Activated CD8-positive, alpha-beta memory T cell treated with anti-CD3 and anti-CD28 coated beads for 4 hours (primary cell): ENCODE data around the gene AAK1.
"Not testable (repeated sequence)": the region's sequence is repeated elsewhere in the genome, so short reads cannot be mapped to it uniquely, and the experiment has no call there.

Source experiments
- DNase-seq, 2 donors: peaks; one replicate each; pipeline ENCODE4 v3.0.0-alpha.2; 2020; ENCODE audit warnings: low read depth in 2 of 2

Gene AAK1

DNA sequence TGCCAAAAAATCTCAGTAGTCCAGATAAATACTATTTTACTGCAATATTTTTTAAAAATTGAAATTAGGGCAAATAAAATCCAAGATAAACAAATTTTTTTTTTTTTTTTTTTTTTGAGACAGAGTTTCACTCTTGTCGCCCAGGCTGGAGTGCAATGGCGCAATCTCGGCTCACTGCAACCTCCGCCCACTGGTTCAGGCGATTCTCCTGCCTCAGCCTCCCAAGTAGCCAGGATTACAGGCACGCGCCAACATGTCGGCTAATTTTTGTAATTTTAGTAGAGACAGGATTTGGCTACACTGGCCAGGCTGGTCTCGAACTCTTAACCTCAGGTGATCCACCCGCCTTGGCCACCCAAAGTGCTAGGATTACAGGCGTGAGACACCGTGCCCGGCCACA is 68.2 kb downstream of the AAK1 start:
- not testable (repeated sequence) for DNase-seq

DNA sequence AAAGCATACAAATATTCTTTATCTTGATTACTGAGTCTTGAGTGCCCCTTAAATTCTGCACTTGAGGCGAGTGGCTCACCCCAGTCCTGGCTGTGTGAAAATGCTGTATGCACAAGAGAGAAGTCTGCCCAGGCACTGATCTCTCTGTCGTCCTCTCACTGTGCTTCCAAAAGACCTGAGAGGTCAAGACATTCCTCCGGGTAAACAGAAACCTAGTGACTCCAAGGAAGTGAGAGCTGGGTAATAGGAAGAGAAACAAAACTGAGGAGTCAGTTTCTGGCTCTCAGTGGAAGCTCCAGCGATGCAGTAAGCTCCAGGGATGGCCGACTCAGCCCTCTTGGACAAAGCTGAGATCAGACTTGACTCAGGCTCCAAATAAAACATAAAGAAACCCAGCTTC is 70.9 kb downstream of the AAK1 start:
- no peak for DNase-seq

DNA sequence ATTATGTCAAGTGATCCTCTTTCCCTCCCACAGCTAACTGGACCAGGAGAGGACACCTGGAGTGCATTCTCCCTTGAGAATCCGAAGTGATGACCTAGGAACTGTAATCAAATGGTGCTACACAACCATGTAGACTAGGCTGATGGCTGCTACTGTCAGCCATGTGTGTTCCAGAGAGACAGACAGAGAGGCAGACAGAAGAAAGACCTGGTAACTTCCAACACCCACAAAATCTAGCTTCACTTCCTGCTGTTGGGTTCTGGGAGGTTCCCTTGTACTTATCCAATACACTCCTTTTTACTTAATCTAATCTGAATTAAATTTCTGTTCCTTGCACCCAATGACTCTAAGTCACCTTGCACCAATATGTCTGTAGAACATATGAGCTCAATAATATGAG is 72.3 kb downstream of the AAK1 start:
- no peak for DNase-seq

GRCh38 chr2:69570474-69570873 is 73.1 kb downstream of the AAK1 start:
- no peak for DNase-seq

DNA sequence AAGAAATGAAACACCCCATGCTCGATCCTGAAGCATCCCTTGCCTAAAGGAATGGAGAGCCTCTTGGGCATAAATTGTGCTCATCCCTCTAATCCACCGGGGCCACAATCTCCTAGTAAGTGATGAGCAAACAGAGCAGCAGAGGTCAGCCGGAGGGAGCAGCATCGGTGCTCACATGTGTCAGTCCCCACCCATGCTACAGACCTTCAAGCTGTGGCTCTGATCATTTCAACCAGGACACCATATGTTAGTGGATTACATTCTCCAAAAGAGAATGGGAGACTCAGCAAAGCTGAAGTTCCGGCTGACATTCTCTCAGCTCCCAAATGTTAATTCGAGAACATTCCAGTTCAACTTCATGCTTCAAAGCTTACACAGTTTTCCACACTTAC is 75.6 kb downstream of the AAK1 start:
- no peak for DNase-seq

GRCh38 chr2:69567157-69567908 is 76.2 kb downstream of the AAK1 start:
- DNase-seq, result no peak

DNA sequence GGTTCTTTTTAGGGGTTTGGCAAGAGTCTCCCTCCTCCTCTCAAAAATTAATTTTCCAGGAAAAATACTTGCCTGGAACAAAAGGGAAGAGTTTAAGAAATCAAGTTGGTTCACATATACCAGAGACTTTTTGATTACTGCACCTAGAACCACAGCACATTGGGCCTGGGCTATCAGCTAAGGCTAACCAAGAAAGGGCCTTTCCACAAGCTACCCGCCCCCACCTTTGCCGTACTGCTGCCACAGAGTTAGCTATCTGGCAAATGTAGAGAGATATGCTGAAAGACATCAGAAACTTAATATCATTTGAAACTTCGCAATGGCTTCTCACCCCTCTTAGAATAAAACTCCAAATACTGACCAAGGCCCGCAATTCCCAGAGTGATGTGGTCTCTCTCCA is 76.9 kb downstream of the AAK1 start:
- DNase-seq, result no peak

GRCh38 chr2:69565431-69565839 is 78.1 kb downstream of the AAK1 start:
- DNase-seq, result peak; percentile 42 to 47

DNA sequence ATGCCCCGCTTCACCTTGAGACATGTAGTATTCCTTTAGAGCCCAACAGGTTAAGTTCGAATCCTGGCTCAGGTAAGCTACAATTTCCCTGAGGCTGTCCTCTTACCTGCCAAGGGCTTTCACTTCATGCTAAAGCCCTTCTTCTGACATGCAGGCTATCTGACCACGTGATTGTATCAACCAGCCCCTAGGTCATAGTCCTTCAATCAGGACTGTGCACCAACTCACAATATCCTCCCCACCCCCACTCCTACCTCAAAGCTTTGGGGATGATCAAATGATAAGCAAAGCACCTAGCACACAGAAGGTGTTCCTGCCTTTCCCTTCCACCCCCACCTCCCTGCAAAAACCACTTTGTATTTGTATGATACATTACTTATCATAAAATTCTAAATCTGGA is 78.9 kb downstream of the AAK1 start:
- DNase-seq, result no peak

GRCh38 chr2:69563021-69563420 is 80.5 kb downstream of the AAK1 start:
- DNase-seq, result no peak

GRCh38 chr2:69561101-69561500 is 82.4 kb downstream of the AAK1 start:
- DNase-seq, result no peak

- no peak for DNase-seq
Observed at GRCh38 chr2:69560147-69560482, 83.4 kb downstream of the AAK1 start.

GRCh38 chr2:69559442-69560146 is 83.9 kb downstream of the AAK1 start:
- DNase-seq, result no peak

GRCh38 chr2:69556008-69556407 is 87.5 kb downstream of the AAK1 start:
- no peak for DNase-seq

- DNase-seq, result no peak
Observed at GRCh38 chr2:69554981-69555380, 88.6 kb downstream of the AAK1 start.

DNA sequence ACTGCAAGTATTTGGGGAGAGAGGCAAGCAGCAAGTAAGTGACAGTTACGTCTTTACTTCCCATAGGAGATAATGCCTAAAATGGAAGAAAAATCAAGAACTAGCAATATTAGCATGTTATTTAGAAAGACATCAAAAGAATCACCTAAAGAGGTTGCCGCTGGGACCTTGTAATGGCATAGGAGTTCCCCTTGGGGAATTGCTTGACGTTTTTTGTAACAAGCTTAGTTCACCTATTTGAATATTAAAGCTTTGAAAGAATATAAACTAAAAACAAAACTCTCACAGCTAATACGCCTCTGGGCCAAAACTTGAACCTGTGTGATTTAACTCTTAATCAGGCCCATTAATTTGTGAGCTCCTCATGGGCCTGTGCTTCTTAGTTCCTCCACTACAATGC is 89.0 kb downstream of the AAK1 start:
- DNase-seq, result no peak

DNA sequence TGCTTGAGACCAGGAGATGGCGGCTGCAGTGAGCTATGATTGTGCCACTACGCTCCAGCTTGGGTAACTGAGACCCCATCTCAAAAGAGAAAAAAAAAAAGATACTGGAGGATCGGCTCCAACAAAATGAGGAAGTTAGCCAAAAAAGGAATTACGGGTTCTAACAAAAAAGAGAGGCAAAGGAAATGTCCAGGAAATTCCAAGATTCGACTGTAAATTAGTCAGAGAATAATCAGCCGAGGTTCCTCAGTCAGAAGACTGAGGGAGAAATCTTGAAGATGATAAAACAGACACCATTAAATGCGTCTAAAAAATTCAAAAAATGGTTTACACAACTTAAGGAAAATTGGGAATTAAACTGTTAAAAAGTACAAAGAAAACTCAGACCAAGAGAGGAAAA is 89.5 kb downstream of the AAK1 start:
- no peak for DNase-seq

- not testable (repeated sequence) for DNase-seq
Observed at GRCh38 chr2:69550511-69550910, 93.0 kb downstream of the AAK1 start.

- DNase-seq, result no peak
Observed at GRCh38 chr2:69549421-69549820, 94.1 kb downstream of the AAK1 start.

DNA sequence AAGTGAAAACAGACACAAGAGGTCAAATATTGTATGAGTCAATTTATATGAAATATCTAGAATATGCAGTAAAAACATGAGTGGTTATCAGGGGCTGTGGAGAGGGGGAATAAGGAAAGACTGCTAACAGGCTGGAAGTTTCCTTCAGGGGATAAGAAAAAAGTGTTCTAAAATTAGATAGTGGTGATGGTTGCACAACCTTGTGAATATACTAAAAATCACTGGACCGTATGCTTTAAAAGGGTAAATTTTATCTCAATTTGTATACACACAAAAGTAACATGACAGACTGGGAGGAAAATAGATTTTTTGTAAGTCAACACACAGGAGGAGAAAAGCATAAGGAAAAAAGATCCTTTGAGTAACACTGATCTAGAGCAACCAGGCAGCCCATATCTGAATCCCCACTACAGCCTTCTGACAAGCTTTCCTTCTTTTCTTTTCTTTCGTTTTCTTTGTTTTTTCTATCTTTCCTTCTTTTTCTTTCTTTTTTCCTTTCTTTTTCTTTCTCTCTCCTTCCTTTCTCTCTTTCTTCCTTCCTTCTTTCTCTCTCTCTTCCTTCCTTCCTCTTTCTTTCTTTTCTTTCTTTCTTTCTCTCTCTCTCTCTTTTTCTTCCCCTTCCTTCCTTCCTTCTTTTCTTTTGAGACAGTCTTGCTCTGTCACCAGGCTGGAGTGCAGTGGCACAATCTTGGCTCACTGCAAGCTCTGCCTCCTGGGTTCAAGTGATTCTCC is 95.4 kb downstream of the AAK1 start:
- no peak for DNase-seq

DNA sequence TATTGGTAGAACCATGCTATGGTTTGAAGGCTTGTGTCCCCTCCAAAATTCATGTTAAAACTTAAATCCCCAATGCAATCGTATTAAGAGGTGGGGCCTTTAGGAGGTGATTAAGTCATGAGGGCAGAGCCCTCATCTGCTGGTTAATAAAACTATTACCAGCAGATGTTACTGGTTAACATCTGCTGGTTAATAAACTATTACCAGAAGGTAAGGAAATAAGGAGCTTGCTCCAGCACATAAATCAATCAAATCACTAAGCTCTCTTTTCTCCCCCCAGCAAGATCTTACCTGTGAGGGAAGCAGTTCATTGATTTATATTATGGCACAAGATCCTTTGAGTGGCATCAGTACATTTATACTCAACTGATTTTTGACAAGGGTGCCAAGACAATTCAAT is 96.9 kb downstream of the AAK1 start:
- no peak for DNase-seq

DNA sequence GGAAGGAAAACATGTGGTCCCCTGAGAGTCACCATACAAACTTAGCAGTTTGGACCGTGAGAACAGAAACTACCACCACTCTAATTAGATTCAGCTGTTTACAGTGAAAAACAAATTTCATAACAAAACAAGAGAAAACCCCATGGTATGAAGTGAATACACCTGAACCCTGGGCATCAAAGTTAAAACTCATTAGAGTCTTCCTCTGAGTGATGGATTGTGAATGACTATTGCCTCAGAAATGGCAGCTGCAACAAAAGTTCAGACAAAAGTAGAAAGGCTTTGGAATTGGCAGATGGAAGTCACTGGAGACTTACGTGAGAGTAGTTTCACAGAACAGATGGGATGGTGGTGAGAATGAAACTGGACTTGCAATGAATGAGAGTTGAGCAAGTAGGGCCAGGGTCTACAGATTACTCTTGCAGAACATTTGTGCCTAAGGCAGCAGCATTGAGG is 98.0 kb downstream of the AAK1 start:
- DNase-seq, result no peak

DNA sequence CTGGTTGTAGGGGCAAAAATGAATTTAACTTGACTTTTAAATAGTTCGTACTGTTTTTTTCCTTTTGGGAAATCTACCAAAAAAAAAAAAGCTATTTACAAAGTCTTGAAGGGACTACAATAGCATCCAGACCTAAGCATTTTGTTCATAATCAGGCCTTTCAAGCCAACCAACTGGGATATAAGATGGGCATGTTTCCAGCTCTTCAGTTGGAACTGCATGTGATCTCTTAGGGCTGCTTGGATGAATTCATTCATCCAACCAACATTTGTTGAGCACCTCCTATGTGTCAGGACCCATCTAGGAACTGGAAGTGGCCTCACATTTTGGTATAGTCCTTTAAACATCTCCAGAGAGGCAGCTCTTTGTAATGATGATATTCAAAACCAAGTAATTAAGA is 98.6 kb downstream of the AAK1 start:
- DNase-seq, result no peak
